CD1c-positive myeloid dendritic cell (primary cell): ENCODE results near the gene MED27.

Experiments used
- DNase-seq: peaks from one replicate; pipeline ENCODE4 v3.0.0-alpha.2; 2016; ENCODE audit errors: extremely low spot score

MED27 gene

DNA sequence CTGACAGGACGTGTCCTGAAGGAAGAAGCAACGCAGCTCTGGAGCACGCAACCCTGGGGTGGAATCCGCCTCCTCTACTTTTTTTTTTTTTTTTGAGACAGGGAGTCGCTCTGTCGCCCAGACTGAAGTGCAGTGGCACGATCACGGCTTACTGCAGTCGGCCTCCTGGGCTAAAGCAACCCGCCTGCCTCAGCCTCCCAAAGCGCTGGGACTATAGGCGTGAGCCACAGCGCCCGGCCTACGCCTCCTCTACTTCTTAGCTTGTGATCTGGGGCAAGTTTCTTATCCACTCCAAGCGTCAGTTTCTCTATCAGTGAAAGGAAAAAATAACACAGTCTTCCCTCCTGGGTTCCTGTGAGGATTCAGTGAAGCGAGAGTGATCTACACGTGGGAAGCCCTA lies 243.6 kb downstream of the MED27 start:
- DNase-seq = no peak

DNA sequence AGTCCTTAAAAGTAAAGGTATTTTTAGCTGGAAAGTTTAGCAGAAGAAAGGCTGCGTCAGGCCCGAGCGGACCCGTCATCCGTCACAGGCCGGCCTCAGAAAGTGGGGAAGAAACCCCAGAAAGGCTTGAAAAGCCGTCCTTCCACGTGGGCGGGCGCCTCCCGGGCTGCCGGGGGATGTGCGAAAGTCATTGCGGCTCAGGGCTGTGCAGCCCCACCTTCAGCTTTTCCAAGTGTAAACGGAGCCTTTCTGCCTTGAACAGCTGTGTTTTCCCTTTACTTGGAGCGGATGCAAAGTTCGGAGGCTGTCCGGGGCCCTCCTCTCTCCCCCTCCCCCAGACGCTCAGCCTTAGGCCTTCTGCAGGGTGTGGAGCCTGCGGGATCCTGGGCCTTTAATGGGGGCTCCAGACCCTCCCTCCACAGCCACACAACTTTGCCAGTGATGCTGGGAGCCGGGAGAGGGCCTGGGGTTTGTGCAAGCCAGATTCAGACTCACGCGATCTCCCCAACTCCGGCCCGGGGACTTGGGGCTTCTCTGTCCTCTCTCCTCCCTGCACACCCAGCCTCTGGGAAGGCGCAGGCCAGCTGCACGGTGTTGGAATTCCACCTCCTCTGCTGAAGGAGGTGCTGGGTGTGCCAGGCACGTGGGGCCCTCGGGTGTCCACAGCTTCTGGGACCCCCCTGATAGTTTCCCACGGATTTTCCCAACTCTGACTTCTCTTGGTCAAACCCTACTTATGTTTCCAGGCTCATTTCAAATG lies 244.3 kb downstream of the MED27 start:
- no peak for DNase-seq

DNA sequence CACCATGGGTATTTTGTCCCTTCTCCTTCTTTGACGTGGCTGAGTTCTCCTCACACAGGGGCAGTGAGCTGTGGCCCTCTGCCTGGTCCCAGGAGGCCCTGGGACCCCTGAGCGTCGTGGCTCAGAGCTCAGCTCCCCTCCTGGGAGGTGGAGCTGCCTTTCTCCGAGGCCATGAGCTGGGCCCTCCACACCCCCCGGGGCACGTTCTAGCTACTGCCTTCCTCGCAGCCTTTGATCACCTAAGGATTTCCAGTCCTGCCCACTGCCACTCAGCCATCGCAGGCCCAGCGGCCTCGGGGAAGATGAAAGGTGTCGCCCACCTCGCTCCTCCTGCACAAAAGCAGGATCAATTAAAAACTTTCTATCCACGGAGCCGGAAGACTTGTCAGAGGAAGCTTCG lies 244.9 kb downstream of the MED27 start:
- no peak for DNase-seq

DNA sequence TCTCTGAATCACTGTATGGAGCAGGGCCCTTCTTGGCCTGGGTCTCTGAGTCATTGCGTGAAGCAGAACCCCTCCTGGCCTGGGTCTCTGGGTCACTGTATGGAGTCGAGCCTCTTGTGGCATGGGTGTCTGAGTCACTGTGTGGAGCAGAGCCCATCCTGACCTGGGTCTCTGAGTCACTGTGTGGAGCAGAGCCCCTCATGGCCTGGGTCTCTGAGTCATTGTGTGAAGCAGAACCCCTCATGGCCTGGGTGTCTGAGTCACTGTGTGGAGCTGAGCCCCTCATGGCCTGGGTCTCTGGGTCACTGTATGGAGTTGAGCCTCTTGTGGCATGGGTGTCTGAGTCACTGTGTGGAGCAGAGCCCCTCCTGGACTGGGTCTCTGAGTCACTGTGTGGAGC lies 245.8 kb downstream of the MED27 start:
- DNase-seq = no peak

DNA sequence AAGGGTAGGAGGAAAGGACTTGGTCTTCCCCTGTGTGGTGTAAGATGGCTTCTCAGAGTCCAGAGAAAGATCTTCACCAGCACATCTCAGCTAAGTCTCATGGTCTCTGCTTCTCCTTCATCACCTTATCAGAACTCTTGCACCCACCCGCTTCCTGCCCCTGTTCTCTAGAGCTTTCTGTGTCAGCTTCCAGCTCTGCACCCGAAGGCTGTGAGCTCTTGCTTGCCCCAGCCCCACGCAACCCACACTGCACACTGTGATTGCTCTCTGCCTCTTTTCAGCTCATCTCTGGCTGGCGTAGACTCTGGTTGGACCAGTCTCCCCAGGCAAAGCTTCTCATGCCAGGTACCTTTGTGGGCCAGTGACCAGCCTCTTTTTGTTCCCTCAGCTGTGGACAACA lies 246.6 kb downstream of the MED27 start:
- no peak for DNase-seq

DNA sequence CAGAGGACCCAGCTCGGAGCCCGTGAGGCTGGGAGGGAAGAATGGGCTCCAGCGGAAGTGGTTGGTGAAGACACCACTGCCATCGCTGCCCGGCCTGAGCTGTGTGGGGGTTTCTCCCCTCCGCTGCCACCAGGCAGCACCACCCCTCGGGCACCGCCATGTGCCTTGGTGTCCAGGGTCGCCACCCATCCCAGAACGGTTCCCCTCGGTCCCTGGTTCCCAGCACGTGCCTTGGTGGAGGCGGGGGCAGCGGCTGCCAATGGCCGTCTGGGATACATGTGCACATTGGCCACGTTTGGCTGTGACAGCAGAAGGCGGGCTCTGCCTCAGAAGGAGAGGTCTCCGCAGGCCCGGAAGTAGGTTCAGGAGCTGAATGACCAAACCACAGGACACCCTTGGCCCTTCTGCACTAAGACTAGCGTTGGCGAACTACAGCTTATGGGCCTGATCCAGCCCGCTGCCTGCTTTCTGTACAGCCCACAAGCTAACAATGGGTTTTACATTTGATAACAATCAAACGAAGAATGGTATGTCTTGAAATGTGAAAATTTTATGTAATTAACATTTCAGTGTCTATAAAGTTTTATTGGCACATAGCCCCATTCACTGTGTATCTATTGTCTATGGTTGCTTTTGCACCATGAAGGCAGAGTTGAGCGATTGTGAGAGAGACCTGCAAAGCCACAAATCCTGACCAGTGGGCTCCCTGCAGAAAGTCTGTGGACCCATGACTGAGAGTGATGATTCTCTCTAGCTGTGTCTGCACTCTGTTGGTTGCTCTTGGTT lies 248.1 kb downstream of the MED27 start:
- DNase-seq = no peak

DNA sequence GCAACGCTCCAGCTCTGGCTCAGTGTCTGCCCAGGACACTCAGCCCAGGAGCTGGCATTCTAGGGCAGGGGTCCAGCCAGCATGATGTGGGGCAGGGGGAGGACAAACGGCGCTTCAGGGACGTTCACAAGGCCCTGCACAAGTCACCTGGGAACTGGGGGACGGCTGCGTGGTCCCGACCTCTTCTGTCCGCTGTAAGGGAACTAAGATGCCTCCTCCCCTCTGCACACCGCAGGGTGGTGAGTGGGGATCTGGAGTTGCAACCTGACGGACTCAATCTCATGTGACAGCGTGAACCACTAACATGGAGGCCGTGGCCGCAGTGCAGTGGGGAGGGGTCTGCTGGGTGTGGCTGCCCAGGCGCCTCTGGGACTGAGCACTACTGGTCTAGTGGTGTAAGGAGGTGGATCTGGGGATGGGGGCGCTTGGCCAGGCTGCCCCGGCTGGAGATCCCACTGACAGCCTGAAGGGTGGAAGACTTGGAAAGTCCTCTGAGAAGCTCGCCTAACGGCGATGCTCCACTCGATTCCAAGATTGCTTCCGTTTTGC lies 251.8 kb downstream of the MED27 start:
- DNase-seq = no peak

DNA sequence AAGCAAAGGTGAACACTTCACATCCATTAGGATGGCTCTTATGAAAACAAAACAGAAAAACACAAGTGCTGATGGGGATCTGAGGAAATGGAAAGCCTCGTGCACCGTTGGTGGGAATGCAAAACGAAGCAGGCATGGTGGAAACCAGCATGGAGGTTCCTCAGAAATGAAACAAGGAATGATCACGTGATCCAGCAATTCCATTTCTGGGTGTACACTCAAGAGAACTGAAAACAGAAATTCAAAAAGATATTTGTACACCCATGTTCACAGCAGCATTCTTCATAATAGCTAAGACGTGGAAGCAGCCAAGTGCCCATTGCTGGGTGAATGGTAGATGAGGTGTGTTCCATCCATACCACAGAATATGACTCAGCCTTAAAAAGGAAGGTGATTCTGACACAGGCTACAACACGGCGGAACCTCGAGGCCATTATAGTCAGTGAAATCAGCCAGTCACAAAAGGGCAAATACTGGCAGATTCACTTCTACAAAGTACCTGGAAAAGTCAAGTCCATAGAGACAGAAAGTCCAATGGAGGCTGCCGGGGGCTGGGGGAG lies 252.6 kb downstream of the MED27 start:
- no peak for DNase-seq

DNA sequence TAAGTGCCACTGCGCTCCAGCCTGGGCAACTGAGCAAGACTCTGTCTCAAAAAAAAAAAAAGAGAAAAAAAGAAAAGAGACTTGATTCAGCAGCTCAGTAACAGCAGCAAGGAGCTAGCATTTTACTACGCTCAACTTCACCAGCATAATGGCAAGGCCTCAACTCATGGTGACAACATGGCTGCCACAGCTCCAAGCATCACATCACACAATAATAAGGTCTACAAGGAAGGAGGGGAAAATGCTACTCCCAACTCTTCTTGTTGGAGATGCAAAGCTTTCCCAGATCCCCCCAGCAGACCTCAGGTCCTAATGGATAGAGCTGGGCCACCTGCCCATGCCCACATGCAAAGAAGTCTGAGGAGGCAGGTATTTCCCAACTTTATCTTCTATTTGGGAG lies 253.6 kb downstream of the MED27 start:
- no peak for DNase-seq

DNA sequence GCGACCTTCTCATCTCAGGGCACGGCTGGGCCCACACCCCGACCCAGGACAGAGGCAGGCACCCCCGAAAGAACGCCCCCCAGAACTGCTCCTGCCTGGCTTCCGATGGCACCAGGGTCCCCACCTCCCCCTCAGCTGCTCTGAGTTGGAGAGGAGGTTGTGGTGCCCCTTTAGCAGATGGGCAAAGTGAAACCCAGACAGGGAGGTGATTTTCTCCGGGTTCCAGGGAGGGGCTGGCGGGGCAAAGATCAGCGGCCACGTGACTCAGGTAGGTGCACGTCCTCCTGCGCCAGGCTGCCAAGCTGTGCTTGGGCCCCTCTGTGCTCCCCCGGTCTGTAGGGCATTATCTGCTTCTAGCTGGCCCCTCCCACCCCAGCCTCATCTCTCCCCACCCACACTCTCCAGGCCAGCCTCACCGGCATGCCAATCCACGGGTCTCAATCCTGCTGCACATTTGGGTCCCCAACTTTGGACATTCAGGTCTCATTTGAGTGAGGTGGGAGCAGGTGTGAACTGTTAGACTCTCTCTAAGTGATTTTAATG lies 254.6 kb downstream of the MED27 start:
- no peak for DNase-seq

DNA sequence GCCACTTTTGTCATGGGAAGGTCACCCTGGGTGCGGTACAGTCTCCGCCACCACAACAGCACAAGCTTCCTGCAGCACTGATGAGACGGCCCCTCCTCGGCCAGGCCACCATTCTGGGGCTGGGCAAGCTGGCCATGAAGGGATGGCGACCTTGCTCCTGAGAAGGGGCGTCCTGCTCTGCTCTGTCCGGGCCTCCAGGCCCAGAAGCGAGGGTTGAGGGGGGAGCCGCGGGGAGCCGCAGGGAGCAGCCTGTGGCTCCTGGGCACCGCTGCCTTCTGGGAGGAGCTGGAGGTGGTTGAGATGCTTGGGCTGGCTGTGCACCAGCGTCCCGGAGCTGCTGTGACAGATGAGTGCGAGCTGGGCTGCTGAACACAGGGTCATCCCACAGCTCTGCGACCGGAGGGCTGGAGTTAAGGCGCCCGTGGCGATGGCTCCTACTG lies 255.5 kb downstream of the MED27 start:
- DNase-seq = no peak

DNA sequence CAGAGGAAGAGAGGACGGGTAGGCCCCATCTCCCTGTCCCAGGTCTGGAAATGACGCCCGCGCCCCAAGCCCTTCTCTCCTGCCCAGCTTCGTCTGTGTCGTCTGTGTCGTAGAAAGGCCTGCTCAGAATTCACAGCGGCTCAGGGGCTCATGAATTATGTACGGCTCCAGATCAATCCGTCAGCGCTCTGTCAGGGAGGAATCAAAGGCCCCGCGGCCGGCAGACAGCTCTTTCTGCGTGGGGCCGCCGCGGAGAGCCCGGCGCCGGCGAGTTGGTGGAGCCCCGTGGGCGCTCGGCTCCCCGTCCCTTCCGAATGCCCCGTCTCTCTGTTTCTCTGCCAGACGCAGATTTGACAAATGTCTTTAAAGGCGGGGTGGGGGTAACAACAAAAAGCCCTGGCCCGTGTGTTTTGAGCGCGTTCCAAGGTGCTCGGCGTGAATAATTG lies 255.9 kb downstream of the MED27 start:
- no peak for DNase-seq

DNA sequence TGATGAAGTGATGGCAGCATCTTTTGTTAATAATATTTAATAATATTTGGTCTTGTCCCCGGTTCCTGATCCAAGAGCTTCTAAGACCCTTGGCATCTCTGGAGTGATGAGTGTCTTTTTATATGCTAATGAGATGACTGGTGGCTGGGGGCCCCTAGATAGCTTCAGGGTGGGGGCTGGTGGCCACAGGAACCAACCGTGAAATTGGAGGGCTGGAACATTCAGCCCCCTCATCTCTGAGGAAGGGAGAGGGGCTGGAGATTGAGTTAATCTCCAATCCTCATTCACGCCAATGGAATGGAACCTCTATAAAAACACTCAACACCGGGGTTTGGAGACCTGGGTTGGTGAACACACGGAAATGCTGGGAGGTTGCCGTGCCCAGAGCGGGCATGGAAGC lies 261.6 kb downstream of the MED27 start:
- no peak for DNase-seq

DNA sequence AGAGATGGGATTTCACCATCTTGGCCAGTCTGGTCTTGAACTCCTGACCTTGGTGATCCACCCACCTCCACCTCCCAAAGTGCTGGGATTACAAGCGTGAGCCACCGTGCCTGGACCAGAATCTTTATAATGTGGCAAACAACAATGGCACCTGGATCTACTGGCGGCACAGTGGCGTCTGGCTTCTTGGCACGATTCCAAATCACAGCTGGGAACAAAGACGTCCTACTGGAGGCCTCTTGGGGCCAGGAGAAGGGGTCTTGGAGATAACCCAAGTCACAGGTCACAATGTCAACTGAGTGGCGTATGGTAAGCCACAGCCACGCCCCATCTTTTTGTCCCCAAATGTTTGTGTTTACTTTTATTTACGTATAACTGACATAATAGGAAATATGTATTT lies 262.0 kb downstream of the MED27 start:
- DNase-seq = no peak

DNA sequence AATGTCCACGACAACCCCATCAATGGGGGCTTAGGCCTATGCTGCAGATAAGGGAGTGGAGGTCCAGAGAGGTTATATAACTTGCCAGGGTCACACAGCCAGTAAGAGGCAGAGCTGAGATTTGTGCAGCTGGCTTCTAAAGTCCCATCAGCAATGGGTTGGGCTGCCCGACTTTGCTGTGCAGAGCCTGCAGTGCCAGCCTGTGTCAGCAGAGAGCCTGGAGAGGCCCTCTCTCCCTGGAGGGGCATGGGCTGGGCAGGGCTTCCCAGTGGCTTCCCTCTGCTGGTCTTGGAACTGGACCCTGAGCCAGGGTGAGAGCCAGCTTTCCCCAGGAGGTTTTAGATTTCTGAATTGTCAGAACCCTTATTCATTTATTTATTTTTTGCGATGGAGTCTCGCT lies 262.6 kb downstream of the MED27 start:
- no peak for DNase-seq

DNA sequence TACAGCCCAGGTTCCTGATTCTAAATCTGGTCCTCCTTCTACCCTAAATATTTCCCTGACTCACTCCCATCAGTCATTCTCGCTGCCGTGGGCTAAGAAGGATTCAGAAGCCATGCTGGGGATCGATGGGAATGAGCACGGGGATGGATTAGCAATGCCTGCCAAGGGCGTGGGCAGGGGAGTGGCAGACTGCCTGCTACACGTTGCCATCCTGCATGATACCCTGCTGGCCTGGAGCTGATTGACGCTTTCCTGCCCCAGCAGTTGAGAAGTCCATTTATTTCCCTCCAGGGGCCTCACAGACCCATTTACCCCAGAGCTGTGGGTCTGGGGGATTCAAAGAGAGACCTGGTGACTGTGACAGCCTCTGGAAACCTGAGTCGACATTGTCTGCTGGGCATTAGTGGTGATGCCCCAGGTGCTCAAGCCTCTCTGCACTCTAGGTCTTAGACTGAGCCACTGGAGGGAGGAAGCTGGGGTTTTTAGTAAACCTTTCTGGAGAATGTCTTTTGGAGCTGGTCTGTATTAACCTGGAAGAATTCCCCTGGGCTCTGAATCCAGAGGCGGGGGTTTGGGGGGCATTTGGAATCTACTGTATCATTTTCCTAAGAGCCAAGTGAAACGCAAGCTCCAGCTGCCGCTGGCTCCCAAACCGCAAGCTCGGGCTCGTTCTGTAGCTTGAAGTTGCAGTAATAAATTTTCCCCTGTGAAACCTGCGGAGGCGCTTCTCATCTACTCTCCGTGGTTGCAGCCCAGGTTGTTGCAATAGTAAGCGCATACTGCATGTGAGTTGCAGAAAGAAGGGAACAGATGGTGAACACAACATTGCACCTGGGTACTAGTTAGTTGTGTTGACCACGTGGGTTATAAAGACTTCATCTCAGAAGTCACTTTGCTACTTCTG lies 263.4 kb downstream of the MED27 start:
- DNase-seq = no peak

DNA sequence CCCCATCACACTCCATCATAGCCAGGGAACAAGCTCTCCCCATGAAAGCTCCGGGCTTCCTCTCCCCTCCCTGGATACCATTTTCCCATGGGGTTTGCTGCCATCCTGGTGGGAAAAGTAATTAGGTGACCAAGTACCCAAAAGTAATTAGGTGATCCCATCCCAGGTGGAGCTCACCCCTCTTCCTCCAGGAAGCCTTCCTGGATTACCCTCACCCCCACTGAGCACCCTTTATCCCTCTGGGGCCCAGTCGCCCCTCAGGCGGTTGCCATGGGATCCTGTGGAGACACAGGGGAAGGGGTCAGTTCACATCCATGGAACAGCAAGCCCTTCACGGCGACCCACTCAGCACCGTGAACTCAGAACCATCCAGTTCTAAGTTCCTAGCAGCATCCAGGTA lies 265.0 kb downstream of the MED27 start:
- no peak for DNase-seq

DNA sequence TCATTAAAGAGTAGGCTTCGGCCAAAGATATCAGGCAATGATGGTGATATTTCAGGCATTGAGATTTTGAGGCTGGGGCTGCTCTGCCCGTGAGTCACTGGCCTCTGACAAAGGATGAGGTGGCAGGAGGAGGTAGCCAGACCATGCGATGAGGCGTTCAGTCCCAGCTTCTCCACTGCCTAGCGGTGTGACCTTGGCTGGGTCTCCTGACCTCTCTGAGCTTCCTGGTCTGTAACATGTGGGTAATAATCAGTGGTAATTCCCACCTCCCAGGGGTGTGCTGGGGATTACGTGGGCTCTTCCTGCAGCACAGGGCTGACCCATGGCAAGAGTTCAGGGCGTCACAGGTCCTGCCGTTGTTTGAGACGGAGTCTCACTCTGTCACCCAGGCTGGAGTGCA lies 266.6 kb downstream of the MED27 start:
- DNase-seq = no peak

DNA sequence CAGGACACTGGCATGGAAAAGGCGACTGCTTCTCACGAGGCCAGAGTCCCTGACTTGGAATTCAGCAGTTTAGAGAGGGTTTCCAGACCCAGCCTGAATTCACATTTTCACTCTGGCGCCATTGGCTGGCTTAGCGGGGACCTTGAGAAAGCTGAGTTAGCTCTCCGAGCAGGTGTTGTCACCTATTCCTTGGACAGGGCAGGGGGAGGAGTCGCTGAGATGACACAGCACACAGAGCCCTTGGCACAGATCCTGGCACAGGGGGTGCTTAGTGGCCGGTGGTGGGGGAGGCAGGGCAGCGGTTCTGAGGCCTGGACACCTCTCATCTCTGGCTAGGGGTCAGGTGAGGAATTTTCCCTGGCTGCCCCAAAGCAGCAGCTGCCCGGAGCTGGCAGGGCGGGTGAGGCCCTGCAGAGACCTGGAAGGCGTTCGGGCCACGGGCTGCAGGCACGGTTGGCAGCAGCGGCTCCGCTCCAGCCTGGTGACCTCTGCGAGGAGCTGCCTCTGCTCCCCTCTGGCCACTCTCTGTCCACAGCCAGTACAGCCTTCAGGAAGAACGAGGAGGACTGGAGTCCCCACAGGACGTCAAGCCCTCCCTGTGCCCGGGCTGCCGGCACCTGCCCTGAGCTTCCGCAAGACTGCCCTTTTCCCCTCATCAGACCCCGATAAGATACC lies 267.4 kb downstream of the MED27 start:
- DNase-seq = no peak

DNA sequence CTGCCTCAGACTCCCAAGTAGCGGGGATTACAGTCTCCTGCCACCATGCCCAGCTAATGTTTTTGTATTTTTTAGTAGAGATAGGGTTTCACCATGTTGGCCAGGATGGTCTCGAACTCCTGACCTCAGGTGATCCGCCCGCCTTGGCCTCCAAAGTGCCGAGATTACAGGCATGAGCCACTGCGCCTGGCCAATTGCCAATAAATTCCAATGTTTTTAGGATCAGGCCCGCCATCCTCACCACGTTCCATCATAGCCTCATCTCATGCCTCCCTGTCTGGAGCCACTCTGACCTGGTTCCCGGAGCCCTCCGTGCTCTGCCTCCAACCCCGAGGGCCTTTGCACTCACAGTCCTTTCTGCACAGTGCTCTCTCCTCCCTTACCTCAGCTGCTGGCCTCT lies 268.3 kb downstream of the MED27 start:
- no peak for DNase-seq
